NCI-H2171 treated with DMSO at 0.1 percent for 48 hours (cell line): ENCODE data around the gene CARD10.
"Not testable (repeated sequence)": the region's sequence is repeated elsewhere in the genome, so short reads cannot be mapped to it uniquely, and the experiment has no call there.

Source experiments
- DNase-seq: peaks from one replicate; lab custom pipeline; 2025; lab: John Stamatoyannopoulos, UW

Gene CARD10

GRCh38 chr22:37527081-37527752 is 8.0 kb upstream of the CARD10 start:
- not testable (repeated sequence) for DNase-seq

DNA sequence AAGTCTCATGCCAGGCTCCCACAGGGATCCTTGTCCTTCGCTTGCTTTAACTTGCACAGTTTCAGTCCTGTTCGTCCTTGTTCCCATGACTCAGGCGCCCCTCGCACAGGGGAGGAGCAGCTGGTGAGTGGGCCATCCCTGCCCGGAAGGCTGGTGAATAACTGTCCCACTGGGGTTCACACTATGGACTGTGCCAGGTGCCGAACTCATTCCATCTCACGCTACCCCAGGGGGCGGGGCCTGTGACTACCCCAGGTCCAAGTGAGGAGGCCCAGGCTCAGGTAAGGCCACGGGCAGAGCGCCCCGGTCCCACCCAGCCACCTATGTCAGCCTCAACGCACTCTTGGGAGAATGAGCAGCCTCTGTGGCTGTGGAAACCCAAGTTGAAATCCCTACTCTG is 7.2 kb upstream of the CARD10 start:
- DNase-seq: no peak

GRCh38 chr22:37525746-37526350 is 6.6 kb upstream of the CARD10 start:
- no peak for DNase-seq

- DNase-seq: no peak
These were observed 6.0 kb upstream of the CARD10 start for GRCh38 chr22:37525073-37525745.

DNA sequence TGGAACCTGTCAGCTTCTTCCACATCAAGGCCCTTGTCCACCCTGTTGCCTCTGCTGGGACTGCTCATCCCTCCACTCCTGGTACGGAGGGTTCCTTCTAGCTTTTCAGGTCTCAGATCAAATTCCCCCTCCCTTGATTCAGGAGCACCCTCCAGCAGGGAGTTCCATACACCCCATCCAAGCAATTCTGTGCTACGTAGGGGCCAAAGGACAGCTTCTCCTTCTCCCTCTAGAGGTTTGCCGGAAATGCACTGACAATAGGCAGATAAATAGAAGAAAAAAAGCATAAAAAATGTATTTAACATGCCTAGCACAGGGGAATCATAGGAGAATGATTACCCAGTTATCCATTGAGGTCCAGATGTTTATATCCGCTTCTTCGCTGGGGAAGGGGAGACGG is 3.3 kb upstream of the CARD10 start:
- no peak for DNase-seq

DNA sequence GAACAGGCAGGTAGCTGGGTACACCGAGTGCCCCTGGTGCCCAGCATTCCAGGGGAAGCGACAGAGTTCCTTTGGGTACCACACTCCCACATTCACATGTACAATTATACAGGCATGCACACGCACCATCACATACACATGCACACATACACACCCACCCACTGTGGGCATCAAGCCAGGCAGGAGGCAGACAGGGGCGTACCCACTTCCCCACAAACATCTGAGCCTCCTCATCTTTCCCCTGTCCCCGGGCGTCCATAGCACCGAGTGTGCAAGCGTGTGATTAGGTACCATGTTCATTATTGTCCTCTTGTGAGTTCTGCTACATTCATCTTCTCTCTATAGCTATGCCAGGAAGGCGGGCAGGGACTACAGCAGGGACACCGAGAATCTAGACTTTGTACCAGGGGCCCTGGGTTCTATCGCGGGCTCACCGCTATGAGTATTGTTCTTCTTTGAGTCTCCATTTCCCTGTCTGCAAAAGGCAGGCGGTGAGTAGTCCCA is 2.1 kb upstream of the CARD10 start:
- DNase-seq: no peak

- DNase-seq: no peak
These were observed 1.6 kb upstream of the CARD10 start for GRCh38 chr22:37520776-37521191.

GRCh38 chr22:37518509-37519267 is 527 bp downstream of the CARD10 start:
- no peak for DNase-seq

DNA sequence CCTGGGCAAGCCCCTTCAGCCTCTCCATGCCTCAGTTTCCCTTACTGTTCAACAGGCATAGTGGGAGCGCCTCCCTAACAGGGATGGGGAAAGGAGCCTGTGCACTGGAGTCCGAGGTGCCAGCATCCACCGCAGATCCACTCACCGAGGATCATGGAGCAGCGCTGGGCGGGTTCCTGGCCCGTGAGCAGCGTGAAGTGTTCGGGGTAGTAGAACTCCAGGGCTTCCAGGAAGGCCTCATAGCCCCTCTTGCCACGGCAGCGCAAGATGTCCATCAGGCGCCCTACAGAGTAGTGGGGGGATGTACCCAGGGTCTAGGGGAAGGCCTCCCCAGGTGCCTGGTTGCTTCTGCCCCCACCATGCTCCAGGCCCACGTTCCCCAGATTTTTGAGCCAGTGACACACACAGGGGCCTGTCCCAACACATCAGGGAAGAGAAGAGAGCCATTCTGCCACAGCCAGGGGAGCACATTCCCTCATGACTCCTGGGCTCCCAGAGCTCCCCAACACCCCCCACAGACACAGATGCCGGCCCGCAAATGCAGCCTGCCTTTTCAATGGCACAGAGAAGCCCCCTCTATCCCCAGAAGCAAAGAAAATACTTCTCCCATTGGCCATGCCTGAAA is 1.3 kb downstream of the CARD10 start:
- no peak for DNase-seq

- no peak for DNase-seq
These were observed 2.8 kb downstream of the CARD10 start for GRCh38 chr22:37516456-37516855.

DNA sequence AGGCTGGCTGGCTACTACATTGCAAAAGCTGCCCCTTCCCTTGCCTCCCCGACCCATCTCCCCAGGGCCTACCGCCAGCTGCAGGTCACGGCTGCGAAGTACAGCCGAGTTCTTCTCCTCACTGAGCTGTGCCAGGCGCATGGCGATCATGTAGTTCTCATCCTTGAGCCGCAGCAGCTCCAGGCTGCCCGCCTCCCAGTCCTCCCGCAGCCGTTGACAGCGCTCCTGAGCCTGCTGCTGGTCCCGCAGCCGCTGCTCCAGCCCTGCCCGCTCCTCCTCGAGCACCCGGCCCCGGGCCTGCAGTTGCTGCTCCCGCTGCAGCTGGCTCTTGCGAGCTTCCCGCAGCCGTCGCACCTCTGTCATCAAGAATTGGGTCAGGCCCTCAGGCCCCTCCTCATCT is 3.3 kb downstream of the CARD10 start:
- DNase-seq: no peak

DNA sequence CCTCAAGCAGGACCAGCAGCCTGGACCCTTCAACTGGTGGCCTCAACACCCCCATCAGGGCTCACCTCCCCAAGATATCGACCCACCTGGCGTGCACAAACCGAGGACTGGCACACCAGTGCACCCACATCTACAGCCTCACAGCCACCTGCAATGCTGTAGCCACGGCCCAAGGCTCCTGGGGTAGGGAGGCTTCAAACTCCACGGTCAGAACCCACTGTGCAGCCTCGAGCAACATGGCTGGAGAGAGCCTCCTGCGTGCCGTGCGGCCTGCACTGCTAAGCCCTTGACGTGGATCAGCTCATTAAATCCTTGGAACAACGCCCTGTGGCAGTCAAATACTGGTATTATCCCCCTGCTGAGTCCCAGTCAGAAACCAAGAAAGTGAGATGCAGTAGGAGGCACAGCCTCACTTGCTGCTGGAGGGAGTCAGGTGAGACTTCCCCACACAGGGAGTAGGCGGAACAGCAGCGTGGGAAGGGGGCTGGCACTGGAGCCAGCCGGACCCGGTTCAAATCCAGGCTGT is 4.6 kb downstream of the CARD10 start:
- DNase-seq: no peak

- DNase-seq: no peak
These were observed 7.7 kb downstream of the CARD10 start for GRCh38 chr22:37511395-37512104.

DNA sequence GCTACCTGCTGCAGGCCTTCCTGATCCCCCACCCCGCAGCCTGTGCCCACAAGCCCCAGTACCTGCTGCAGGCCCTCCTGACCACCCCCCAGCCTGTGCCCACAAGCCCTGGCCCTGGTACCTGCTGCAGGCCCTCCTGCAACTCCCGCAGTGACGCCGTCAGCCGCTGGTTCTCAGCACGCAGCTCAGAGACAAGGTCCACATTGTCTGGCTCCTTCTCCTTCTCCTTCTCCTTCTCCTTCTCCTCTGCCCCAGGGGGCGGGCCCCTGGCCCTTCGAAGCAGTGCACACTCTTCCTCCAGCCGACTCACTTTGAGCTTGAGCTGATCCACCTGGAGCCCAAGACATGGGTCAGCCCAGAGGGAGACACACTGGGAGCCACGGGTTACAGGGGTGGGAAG is 9.1 kb downstream of the CARD10 start:
- no peak for DNase-seq

- DNase-seq: no peak
These were observed 10.0 kb downstream of the CARD10 start for GRCh38 chr22:37509059-37509860.

GRCh38 chr22:37508431-37508992 is 10.7 kb downstream of the CARD10 start:
- DNase-seq: no peak

DNA sequence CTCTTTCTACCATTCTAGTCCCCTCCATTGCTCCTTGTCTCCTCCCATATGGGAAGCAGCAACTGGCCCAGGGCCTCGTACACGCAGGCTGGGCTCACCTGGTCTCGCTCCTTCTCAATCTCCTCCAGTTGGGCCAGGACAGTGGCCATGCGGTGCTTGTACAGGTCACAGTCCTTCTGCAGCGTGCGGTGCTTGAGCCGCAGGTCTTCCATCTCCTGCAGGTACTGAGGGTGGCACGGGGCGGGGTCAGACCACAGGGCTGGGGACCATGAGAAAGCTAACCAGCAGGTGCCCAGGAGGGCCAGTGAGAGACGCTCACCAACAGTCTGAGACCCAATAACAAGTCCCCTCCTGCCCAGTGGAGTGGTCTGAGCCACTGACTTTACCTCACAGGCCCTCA is 11.5 kb downstream of the CARD10 start:
- no peak for DNase-seq

- DNase-seq: no peak
These were observed 13.2 kb downstream of the CARD10 start for GRCh38 chr22:37505989-37506388.

DNA sequence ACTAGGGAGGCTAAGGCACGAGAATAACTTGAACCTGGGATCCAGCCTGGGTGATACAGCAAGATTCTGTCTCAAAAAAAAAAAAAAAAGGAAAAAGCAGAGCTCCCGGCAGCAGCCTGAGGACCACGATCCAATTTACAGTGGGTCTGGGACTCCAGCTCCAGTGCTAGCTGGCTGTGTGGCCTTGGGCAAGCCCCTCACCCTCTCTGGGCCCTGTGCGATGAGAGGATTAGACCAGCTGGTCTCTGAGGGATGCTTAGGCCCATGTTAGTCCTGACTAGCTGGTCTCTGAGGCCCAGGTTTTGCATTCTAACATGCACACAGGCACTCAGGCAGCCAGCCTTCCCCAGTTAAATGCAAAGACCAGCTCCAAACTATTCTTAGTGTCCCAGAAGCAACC is 13.7 kb downstream of the CARD10 start:
- no peak for DNase-seq

GRCh38 chr22:37504964-37505363 is 14.3 kb downstream of the CARD10 start:
- no peak for DNase-seq
